Measurements from ENCODE around the gene SDHA. TPM values are rescaled to one million over a fixed set of nuclear protein-coding genes. Genes with fewer than 3 reads are reported as not detected.

SDHA gene
- total RNA-seq, 4 donors from 2014 or later, result 67.7 to 95.3 (median 78.3) TPM

GRCh38 chr5:201672-202071 is 16.4 kb upstream of the SDHA start:
- Histone ChIP-seq H3K36me3 (peaks cover 0 to 62% (median 7%) of the 10 kb centered on the region in 3 donors), H3K27ac (no peak overlapping the region), H3K9me3 (no peaks in the 10 kb centered on the region), H3K4me1 (no peaks in the 10 kb centered on the region), H3K27me3 (no peaks in the 10 kb centered on the region), H3K4me3 (no peak overlapping the region)
- DNase-seq (ENCODE audit: low spot score in 2 of 2), result no peak
- WGBS, 2 donors, result 84% methylated on average over 8 of the region's 8 CpGs
- TF ChIP-seq EP300 (IDR thresholded peaks at IDR 0.05) (no peak), CTCF (IDR thresholded peaks at IDR 0.05) (no peak), POLR2A (IDR thresholded peaks at IDR 0.05) (no peak)

GRCh38 chr5:203246-203930 is 14.7 kb upstream of the SDHA start:
- H3K27me3 ChIP-seq, result no peaks in the 10 kb centered on the region
- 93 to 94% methylated on average over 25 to 26 of the region's 26 CpGs for WGBS, 2 donors
- no peak for DNase-seq (ENCODE audit: low spot score in 2 of 2)
- TF ChIP-seq CTCF (IDR thresholded peaks at IDR 0.05) (no peak), POLR2A (IDR thresholded peaks at IDR 0.05) (no peak), EP300 (IDR thresholded peaks at IDR 0.05) (no peak)
- no peak overlapping the region for H3K27ac ChIP-seq
- H3K36me3 ChIP-seq, result peaks cover 0 to 70% (median 7%) of the 10 kb centered on the region in 3 donors
- no peak overlapping the region for H3K4me3 ChIP-seq
- no peaks in the 10 kb centered on the region for H3K9me3 ChIP-seq
- H3K4me1 ChIP-seq, result peaks cover 0 to 9% (median 0%) of the 10 kb centered on the region in 4 donors

- TF ChIP-seq POLR2A (IDR thresholded peaks at IDR 0.05) (no peak), CTCF (IDR thresholded peaks at IDR 0.05) (no peak), EP300 (IDR thresholded peaks at IDR 0.05) (no peak)
- no peak overlapping the region for H3K27ac ChIP-seq
- H3K9me3 ChIP-seq, result no peaks in the 10 kb centered on the region
- no peaks in the 10 kb centered on the region for H3K27me3 ChIP-seq
- peaks cover 0 to 65% (median 7%) of the 10 kb centered on the region in 3 donors for H3K36me3 ChIP-seq
- 92 to 94% methylated on average over 6 of the region's 6 CpGs for whole genome bisulfite sequencing, 2 donors
- H3K4me3 ChIP-seq, result no peak overlapping the region
- DNase-seq (ENCODE audit: low spot score in 2 of 2), result no peak
- H3K4me1 ChIP-seq, result peaks cover 0 to 9% (median 0%) of the 10 kb centered on the region in 4 donors
Measured at GRCh38 chr5:204001-204400, 14.1 kb upstream of the SDHA start.

GRCh38 chr5:204462-204861 is 13.7 kb upstream of the SDHA start:
- Histone ChIP-seq H3K27ac (no peak overlapping the region), H3K36me3 (peaks cover 0 to 60% (median 7%) of the 10 kb centered on the region in 3 donors), H3K27me3 (no peaks in the 10 kb centered on the region), H3K4me1 (peaks cover 0 to 9% (median 0%) of the 10 kb centered on the region in 4 donors), H3K4me3 (no peak overlapping the region), H3K9me3 (no peaks in the 10 kb centered on the region)
- DNase-seq (ENCODE audit: low spot score in 2 of 2), result no peak
- no peak for TF ChIP-seq CTCF (IDR thresholded peaks at IDR 0.05)
- TF ChIP-seq POLR2A (IDR thresholded peaks at IDR 0.05), result no peak
- TF ChIP-seq EP300 (IDR thresholded peaks at IDR 0.05), result no peak

GRCh38 chr5:204966-205670 is 13.0 kb upstream of the SDHA start:
- no peaks in the 10 kb centered on the region for H3K9me3 ChIP-seq
- peaks cover 0 to 56% (median 7%) of the 10 kb centered on the region in 3 donors for H3K36me3 ChIP-seq
- peaks cover 0 to 9% (median 0%) of the 10 kb centered on the region in 4 donors for H3K4me1 ChIP-seq
- 95% methylated on average over 30 of the region's 30 CpGs for WGBS, 2 donors
- DNase-seq (ENCODE audit: low spot score in 2 of 2), result no peak
- no peak overlapping the region for H3K27ac ChIP-seq
- no peak overlapping the region for H3K4me3 ChIP-seq
- no peaks in the 10 kb centered on the region for H3K27me3 ChIP-seq
- TF ChIP-seq POLR2A (IDR thresholded peaks at IDR 0.05), result no peak
